Neural crest cell (in vitro differentiated cells): ENCODE measurements around the gene BPTF. TPM values are rescaled to one million over a fixed set of nuclear protein-coding genes. Genes with fewer than 3 reads are reported as not detected.
"Not testable (repeated sequence)": the region's sequence is repeated elsewhere in the genome, so short reads cannot be mapped to it uniquely, and the experiment has no call there.

Experiments
- DNase-seq: peaks from one replicate; pipeline ENCODE4 v3.0.0; 2021; ENCODE audit warnings: low read depth, mixed read lengths, low spot score
- H3K27ac Mint-ChIP-seq: one replicate; pipeline ENCODE4 v1.8.0; 2021; ENCODE audit warnings: mild to moderate bottlenecking, mixed read lengths; ENCODE audit not compliant: unreplicated experiment
- H3K27me3 Mint-ChIP-seq: 2 replicates; pipeline ENCODE4 v1.8.0; 2021; ENCODE audit warnings: low read depth, mild to moderate bottlenecking, mixed read lengths
- H3K36me3 Mint-ChIP-seq: 2 replicates; pipeline ENCODE4 v1.8.0; 2021; ENCODE audit warnings: low read depth, mild to moderate bottlenecking, mixed read lengths
- H3K4me1 Mint-ChIP-seq: 2 replicates; pipeline ENCODE4 v1.8.0; 2021; ENCODE audit warnings: mixed read lengths
- H3K4me3 Mint-ChIP-seq: one replicate; pipeline ENCODE4 v1.8.0; 2021; ENCODE audit warnings: mild to moderate bottlenecking, mixed read lengths
- H3K9me3 Mint-ChIP-seq: 2 replicates; pipeline ENCODE4 v1.8.0; 2021; ENCODE audit warnings: mixed read lengths
- CTCF ChIP-seq: fragments of 200-600 bp; sonication (generic); conservative IDR thresholded peaks from 2 replicates; pipeline ENCODE4 v1.5.0; 2021; ENCODE audit warnings: antibody characterized with exemption, mild to moderate bottlenecking
- total RNA-seq: library from RNA; stranded (reverse); gene quantifications from 2 replicates; pipeline ENCODE4 v1.2.1, GENCODE V29; 2021

The BPTF gene
- total RNA-seq, 1 donor from 2014 or later = 158 TPM

- TF ChIP-seq CTCF = no peak
- Mint-ChIP-seq H3K27me3 (no peaks in the 10 kb centered on the region), H3K36me3 (peaks cover 10% of the 10 kb centered on the region), H3K9me3 (no peaks in the 10 kb centered on the region), H3K4me1 (peaks cover 16% of the 10 kb centered on the region), H3K4me3 (peak overlapping the region; percentile 44), H3K27ac (peak overlapping the region; percentile 27)
- DNase-seq = no peak
Measured at GRCh38 chr17:67980456-67980855, 155.2 kb downstream of the BPTF start.

GRCh38 chr17:67980883-67981282 is 155.6 kb downstream of the BPTF start:
- H3K9me3 Mint-ChIP-seq, H3K27ac Mint-ChIP-seq, DNase-seq, H3K4me3 Mint-ChIP-seq, H3K27me3 Mint-ChIP-seq: not testable (repeated sequence)
- H3K4me1 Mint-ChIP-seq = peaks cover 19% of the 10 kb centered on the region
- peaks cover 12% of the 10 kb centered on the region for H3K36me3 Mint-ChIP-seq

- Mint-ChIP-seq H3K27me3 (no peaks in the 10 kb centered on the region), H3K36me3 (peaks cover 7% of the 10 kb centered on the region), H3K4me1 (peaks cover 19% of the 10 kb centered on the region), H3K9me3 (no peaks in the 10 kb centered on the region), H3K27ac (no peak overlapping the region), H3K4me3 (no peak overlapping the region)
- TF ChIP-seq CTCF = no peak
- no peak for DNase-seq
Measured at GRCh38 chr17:67982034-67982640, 156.8 kb downstream of the BPTF start.

GRCh38 chr17:67982686-67983382 is 157.5 kb downstream of the BPTF start:
- H3K9me3 Mint-ChIP-seq = no peaks in the 10 kb centered on the region
- peaks cover 7% of the 10 kb centered on the region for H3K36me3 Mint-ChIP-seq
- H3K4me1 Mint-ChIP-seq = peaks cover 19% of the 10 kb centered on the region
- no peak for DNase-seq
- TF ChIP-seq CTCF = no peak
- H3K27ac Mint-ChIP-seq = no peak overlapping the region
- no peak overlapping the region for H3K4me3 Mint-ChIP-seq
- H3K27me3 Mint-ChIP-seq = no peaks in the 10 kb centered on the region

GRCh38 chr17:67983383-67983688 is 158.0 kb downstream of the BPTF start:
- Mint-ChIP-seq H3K4me3 (no peak overlapping the region), H3K4me1 (peaks cover 19% of the 10 kb centered on the region), H3K27me3 (no peaks in the 10 kb centered on the region), H3K27ac (no peak overlapping the region), H3K36me3 (peaks cover 7% of the 10 kb centered on the region), H3K9me3 (no peaks in the 10 kb centered on the region)
- no peak for DNase-seq
- no peak for TF ChIP-seq CTCF

- peaks cover 25% of the 10 kb centered on the region for H3K4me1 Mint-ChIP-seq
- H3K4me3 Mint-ChIP-seq = peak overlapping the region; percentile 4
- H3K27ac Mint-ChIP-seq = no peak overlapping the region
- H3K36me3 Mint-ChIP-seq = no peaks in the 10 kb centered on the region
- no peak for DNase-seq
- H3K9me3 Mint-ChIP-seq = no peaks in the 10 kb centered on the region
- H3K27me3 Mint-ChIP-seq = peaks cover 13% of the 10 kb centered on the region
- TF ChIP-seq CTCF = no peak
Measured at GRCh38 chr17:67990909-67991308, 165.6 kb downstream of the BPTF start.
